Measurements from ENCODE around the gene EN1.

The EN1 gene

GRCh38 chr2:118846953-118847761 is at the start of gene EN1:
TSS of gene EN1 (minus strand) at chr2:118847648. CDS start at chr2:118847167, 481 bp downstream.
- no peak for DNase-seq

- no peak for DNase-seq
These were observed 45.7 kb upstream of the EN1 start for GRCh38 chr2:118893100-118893499.

DNA sequence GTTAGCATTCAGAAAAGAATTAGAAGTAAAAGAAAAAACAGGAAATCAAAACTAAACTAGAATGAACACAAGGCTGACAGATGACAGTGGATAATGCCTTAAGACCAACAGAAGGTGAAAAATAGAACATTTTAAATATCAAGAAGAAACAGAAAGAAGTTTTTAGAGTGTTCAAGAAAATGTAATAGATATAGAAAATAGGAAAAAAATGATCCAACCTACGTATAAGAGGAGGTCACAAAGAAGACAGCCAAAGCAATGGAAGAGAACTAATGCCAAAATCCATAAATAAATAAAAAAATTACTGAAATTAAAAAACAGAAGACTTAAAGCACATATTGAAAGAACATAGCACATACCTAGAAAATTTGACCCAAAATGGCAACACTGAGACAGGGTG is 42.5 kb upstream of the EN1 start:
- DNase-seq = no peak

GRCh38 chr2:118883792-118884191 is 36.3 kb upstream of the EN1 start:
- no peak for DNase-seq

DNA sequence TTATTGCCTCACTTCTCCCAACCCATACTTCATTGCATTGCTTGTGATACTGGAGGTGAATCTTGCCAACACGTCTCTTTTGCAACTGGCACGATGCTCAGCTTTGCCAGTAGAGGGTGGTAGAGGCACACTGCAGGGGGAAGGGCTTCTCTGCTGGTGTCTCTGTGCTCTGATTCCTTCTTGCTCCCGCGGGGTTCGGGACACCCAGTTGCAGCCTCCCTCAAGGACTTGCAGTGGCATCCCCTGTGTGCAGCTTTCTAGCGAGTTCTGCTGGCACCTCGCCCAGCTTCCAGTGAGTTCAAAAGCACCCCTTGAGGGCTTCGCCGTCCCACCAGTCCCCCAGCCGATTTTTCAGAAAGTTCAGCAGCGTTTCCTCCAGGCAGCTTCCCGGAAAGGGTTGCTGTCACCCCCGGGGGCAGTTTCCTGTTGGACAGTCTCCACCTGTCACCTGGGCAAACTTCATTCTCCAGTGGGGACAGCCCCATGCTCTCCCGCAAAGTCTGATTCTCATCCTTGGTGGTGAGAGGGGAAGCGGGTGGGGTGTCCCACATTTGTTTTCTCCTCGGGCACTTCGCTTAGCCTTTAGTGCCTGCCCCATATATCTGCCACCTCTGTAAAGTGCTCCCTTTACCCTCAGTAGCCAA is 35.4 kb upstream of the EN1 start:
- DNase-seq = peak; percentile 43

DNA sequence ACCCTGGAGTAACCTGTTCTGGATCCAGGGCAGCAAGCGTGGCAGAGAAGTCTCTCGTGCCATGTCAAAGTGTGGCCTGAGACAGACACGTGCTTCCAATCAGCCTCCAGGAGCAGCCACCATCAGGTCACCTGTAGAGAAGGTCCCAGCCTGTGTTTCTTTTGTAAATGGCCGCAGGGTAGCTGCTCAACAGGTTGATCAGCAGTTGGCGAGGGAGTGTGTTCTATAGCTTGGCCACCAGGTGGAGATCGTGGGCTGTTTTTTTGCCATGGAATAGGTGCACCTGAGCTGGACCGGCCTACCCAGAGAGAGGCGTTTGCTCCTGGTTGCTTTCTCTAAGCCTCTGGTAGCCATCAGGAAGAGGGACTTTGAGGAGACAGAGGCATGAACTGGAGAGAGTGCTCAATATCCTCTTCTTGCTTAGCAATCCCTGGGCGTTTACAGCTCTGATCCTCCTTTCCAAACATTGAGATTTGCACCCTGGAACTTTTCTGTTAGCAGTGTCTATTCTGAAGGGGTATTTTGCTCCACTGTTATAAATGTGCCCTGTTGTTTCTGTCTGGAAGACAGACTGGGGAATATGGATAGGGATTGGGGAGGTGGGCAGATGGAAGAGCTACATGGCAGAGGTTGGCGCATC is 34.2 kb upstream of the EN1 start:
- DNase-seq = peak; percentile 14

- no peak for DNase-seq
These were observed 33.1 kb upstream of the EN1 start for GRCh38 chr2:118880501-118880900.

GRCh38 chr2:118878531-118879149 is 31.2 kb upstream of the EN1 start:
- no peak for DNase-seq

DNA sequence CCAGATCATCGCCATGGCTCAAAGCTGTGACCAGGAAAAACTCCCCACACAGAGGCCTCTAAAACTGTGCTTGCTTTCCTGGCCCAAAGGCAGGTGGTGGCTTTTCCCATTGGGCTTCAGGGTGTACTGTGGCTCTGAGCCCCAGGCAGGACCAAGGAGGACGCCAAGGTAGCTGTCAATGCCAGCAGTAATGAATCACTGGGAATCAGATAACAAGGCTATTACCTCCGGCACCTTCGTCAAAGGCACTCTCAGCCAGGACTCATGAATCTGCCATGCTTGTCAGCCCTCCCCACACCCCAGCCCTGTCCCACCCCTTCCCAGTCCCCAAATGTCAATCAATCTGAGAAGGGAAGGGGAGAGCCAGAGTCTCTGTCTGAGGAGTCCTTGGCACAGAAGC is 27.9 kb upstream of the EN1 start:
- DNase-seq = no peak

DNA sequence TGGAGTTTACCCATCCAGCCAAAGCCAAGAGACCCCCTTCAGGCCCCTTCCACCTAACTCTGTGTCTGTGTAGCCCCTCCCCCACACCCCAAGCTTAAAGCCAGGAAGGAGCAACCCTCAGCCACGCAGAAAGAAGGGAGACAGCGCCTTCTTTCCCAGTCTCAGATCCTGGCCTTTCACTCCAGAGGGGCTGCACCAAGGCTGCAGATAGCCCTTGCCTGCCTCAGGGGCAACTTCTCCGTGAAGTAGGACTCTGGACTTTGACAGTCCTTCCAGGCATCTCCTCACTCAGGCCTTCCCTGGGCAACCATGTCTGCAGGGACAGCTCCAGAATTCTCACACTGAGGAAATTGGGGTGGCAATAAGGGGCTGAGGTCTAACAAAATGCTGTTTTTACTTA is 26.9 kb upstream of the EN1 start:
- DNase-seq = no peak

DNA sequence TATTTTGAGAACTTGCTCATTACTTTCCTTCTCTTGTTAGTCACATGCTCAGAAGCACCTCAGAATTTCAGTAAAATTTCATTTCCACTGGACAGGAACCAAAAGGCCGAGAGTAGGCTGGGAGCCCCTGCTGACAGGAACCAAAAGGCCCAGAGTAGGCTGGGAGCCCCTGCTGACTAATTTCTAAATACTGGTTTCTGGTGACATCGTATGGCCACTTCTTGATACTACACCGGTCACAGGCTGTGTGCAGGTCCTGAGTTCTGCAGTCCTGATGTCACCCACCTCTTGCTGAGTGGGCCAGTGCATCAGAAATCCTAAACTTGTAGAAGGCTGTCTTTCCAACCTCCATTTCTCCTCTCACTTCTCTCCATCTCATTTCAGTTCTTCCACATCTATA is 17.7 kb upstream of the EN1 start:
- peak; percentile 37 for DNase-seq

DNA sequence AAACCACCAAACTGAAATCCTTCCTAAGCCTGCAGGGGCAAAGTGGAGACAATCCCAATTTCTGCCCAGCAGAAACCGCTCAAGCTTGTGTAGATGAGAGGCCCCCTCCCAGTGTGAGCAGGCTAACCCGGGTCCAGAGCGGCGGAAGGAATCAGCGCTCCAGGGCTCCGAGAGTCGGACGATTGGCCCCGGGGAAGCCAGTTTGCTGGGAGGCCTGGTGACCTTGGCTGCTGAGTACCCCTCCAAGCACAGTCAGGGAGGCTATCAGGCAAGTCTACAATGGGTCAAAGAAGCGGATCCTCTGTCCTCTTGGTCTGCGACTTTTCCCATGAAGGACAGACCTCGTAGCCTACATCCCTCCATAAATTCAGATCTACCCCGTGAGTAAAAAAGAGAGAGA is 16.8 kb upstream of the EN1 start:
- DNase-seq = no peak

DNA sequence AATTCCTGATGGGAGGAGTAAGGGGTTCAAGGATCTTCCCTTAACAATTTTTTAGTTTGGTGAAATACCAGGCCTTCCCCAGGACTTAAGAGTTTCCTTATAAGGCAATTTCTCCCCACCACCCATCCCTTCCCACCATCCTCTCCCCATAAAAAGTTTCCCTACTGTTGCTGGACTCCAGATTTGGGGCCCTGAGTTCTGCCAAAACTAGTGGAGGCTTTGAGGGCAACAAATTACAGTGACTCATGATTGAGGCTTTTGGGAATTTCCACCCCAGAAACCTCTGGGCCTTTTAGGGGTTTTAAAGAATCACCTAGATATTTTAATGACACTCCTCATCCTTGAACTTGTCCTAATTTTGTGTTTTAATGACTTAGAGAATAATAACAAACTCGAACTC is 14.3 kb upstream of the EN1 start:
- no peak for DNase-seq

GRCh38 chr2:118861242-118861641 is 13.8 kb upstream of the EN1 start:
- DNase-seq = no peak

DNA sequence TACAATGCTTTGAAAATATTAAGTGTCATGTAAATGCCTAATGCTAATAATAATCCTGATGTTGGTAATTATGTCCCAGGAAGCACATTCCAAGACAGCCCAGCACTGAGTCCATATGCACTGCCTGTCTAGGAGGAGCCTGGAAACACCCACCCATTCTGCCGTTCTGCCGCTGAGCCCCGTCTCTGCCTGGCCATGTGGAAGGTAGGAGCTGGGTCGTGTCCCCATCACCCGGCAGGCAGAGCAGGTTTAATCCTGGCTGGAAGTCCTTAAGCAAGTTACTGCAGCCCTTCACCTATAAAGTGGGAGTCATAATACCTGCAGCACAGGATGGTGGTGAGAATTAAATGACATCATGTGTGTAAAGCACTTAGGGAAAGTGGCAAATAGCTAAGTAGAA is 13.1 kb upstream of the EN1 start:
- no peak for DNase-seq

DNA sequence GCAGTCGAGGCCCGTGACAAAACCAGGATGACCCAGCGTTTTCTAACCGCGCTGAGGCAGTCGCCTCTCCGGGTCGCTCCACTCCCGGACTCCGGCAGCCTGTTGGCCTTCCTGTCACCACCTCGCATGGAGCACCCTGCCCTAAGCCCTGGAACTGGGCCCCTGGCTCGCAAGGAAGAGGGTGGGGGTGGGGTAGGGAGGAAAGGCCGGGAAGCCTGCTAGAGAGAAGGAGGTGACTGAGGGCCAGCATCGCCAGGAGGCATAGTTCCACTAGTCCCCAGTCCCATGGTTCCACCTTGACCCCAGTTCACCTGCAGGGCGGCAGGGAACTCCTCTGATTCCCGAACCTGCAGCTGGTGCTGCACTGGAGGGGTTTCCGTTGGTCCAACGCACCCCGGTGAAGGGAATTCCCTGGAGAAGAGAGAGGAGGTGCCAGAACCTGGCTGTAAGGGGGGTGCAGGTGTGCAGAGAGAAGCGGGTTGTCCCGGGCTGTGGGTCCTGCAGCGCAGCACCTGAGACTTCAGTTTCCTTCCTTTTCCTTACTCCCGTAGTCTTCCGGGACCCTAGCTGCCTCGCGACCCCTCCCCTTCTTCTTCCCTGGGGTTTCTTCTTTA is 11.8 kb upstream of the EN1 start:
- no peak for DNase-seq

- no peak for DNase-seq
These were observed 11.2 kb upstream of the EN1 start for GRCh38 chr2:118858485-118859156.

GRCh38 chr2:118857677-118858484 is 10.4 kb upstream of the EN1 start:
- DNase-seq = no peak

DNA sequence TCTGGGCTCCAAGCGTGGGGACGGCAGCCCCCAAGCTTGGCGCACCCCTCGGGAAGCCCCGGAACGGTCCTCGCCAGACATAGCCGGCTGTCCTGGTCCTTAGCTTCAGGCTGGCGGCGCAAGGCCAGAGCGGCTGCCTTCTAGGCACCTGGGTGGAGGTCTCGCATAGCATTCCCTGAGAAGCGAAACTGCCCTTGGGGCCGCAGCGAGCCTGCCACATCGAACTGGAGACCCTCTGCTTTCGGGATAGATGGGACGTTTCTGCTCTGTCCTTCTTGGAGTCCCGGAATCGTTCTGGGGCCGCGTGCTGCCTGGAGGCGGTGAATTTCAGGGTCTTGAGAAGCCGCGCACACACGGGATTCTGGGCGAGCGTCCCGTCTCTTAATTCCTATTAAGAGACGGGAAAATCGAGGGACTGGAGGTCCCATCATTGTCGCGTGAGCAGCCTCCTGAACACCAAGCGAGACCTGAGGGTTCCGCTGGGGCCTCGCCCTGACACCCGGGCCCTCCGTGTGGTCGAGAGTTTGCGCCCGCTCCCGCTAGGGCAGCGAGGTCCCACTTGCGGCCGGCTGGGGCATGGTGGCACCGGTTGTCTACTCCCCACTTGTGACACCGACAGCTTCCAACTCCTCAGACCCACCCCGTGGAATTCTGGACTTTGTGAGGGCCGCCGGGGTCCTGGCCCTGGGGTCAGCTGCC is 9.7 kb upstream of the EN1 start:
- no peak for DNase-seq

GRCh38 chr2:118856330-118856977 is 9.0 kb upstream of the EN1 start:
- DNase-seq = no peak
